Left ventricle myocardium inferior (tissue), 1 donor: ENCODE data around the gene CNGA1. TPM values are rescaled to one million over a fixed set of nuclear protein-coding genes. Genes with fewer than 3 reads are reported as not detected.
A peak's percentile ranks its signal among the peaks of the same experiment; 100 is the strongest.

Experiments used
- DNase-seq: peaks from one replicate; pipeline ENCODE4 v3.0.0-alpha.2; 2020
- H3K27ac ChIP-seq: fragments of 200-600 bp; replicated peaks from 2 replicates; pipeline ENCODE4 v1.8.0; 2021
- H3K27me3 ChIP-seq: fragments of 200-600 bp; 2 replicates; pipeline ENCODE4 v1.8.0; 2021; ENCODE audit warnings: low read depth
- H3K36me3 ChIP-seq: fragments of 200-600 bp; 2 replicates; pipeline ENCODE4 v1.8.0; 2021
- H3K4me1 ChIP-seq: fragments of 200-600 bp; 2 replicates; pipeline ENCODE4 v1.8.0; 2021
- H3K4me3 ChIP-seq: fragments of 200-600 bp; 2 replicates; pipeline ENCODE4 v1.8.0; 2021; ENCODE audit warnings: mild to moderate bottlenecking, moderate library complexity
- H3K9me3 ChIP-seq: fragments of 200-600 bp; replicated peaks from 2 replicates; pipeline ENCODE4 v1.8.0; 2021
- CTCF ChIP-seq: fragments of 200-600 bp; IDR thresholded peaks from 2 replicates; pipeline ENCODE4 v1.8.0; 2021; ENCODE audit warnings: antibody characterized with exemption, mild to moderate bottlenecking, borderline replicate concordance
- intact Hi-C: fragments of 100-400 bp; cut with micrococcal nuclease; formaldehyde crosslinking; loops from one replicate; pipeline ENCODE4 v1.11.0; 2022
- total RNA-seq: library from RNA; stranded (reverse); fragmentation: NEBNext Ultra II Directional; extraction: Animal tissue kit (Norgen Biotek cat#: 25700); gene quantifications from one replicate; pipeline ENCODE4 v1.2.1, GENCODE V29; 2021
- donor health status: DM: no; HTN: yes; CAD: no; lungs with severe emphysema.

CNGA1 gene
- total RNA-seq, 1 donor from 2014 or later = not detected

GRCh38 chr4:48049483-48049882 is 33.0 kb upstream of the CNGA1 start:
- Histone ChIP-seq H3K27ac (no peak overlapping the region), H3K27me3 (peaks cover 9% of the 10 kb centered on the region), H3K4me3 (no peak overlapping the region), H3K4me1 (peaks cover 25% of the 10 kb centered on the region), H3K36me3 (no peaks in the 10 kb centered on the region), H3K9me3 (no peaks in the 10 kb centered on the region)
- no peak for DNase-seq
- TF ChIP-seq CTCF = no peak
- intact Hi-C loops = no loop called here

- no peaks in the 10 kb centered on the region for H3K36me3 ChIP-seq
- no peak overlapping the region for H3K4me3 ChIP-seq
- peaks cover 9% of the 10 kb centered on the region for H3K27me3 ChIP-seq
- peak; percentile 35 for DNase-seq
- no peaks in the 10 kb centered on the region for H3K9me3 ChIP-seq
- H3K27ac ChIP-seq = peak overlapping the region; percentile 76
- H3K4me1 ChIP-seq = peaks cover 25% of the 10 kb centered on the region
- no peak for TF ChIP-seq CTCF
- intact Hi-C loops = no loop called here
Measured at GRCh38 chr4:48047896-48048295, 31.4 kb upstream of the CNGA1 start.

GRCh38 chr4:48047421-48047844 is 31.0 kb upstream of the CNGA1 start:
- H3K4me3 ChIP-seq = no peak overlapping the region
- intact Hi-C loops = no loop called here

DNA sequence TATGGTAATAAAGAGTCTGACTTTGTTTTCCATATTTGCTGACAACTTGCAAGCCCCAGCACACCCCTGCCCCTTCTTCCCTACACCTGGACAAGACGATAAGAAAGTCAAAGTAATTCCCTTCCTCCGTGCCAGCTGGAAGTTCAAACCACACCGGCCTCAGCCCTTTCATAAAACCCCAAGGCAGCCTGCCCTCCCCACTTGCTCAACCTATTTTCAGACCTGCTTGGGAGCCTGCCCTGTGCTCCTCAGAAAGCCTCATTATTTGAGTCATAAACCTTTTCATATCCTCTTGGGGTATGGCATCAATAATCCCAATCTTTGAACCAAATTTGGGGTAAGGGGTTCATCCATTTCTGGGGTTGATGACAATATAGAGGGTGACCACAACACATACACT is 29.6 kb upstream of the CNGA1 start:
- Histone ChIP-seq H3K27ac (no peak overlapping the region), H3K9me3 (no peaks in the 10 kb centered on the region), H3K4me1 (peaks cover 25% of the 10 kb centered on the region), H3K4me3 (no peak overlapping the region), H3K27me3 (peaks cover 9% of the 10 kb centered on the region), H3K36me3 (no peaks in the 10 kb centered on the region)
- intact Hi-C loops = no loop called here
- no peak for TF ChIP-seq CTCF
- DNase-seq = no peak

More at GRCh38 chr4:48047421-48047844, 31.0 kb upstream of the CNGA1 start:
- Histone ChIP-seq H3K9me3 (no peaks in the 10 kb centered on the region), H3K4me1 (peaks cover 25% of the 10 kb centered on the region), H3K27ac (peak overlapping the region; percentile 76), H3K27me3 (peaks cover 9% of the 10 kb centered on the region), H3K36me3 (no peaks in the 10 kb centered on the region)
- no peak for DNase-seq
- no peak for TF ChIP-seq CTCF

DNA sequence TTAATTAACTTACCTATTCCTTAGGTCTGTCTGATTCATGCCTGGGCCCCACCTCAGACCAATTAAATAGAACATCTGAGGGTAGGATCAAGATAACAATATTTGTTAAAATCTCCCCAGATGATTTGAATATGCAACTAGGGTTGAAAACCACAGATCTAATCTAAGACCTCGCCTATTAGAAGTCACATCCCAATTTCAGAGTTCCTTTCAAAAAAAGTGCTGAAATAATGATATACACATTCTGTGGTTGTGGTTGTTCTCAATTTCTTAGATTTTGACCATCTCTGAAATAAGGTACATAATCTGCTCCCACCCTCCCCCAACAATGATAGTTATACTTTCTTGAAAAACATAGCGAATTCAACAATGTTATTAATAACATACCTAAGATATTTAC is 27.8 kb upstream of the CNGA1 start:
- intact Hi-C loops = no loop called here
- Histone ChIP-seq H3K27me3 (peaks cover 14% of the 10 kb centered on the region), H3K9me3 (no peaks in the 10 kb centered on the region)

More for the DNA sequence above, 27.8 kb upstream of the CNGA1 start:
- no peak for TF ChIP-seq CTCF
- Histone ChIP-seq H3K36me3 (no peaks in the 10 kb centered on the region), H3K4me3 (no peak overlapping the region), H3K27ac (no peak overlapping the region), H3K4me1 (peaks cover 25% of the 10 kb centered on the region)
- no peak for DNase-seq
